A673 (cell line): Measurements from ENCODE around the gene SLC25A38.

Experiments used
- EZH2 ChIP-seq: fragments of 200-600 bp; sonication (generic); IDR thresholded peaks from 2 replicates; pipeline ENCODE4 v1.6.1; 2017; ENCODE audit warnings: borderline replicate concordance, low read depth, mild to moderate bottlenecking, mixed read lengths, antibody characterized with exemption, low read length; ENCODE audit not compliant: poor library complexity, severe bottlenecking
- TF ChIP-seq, protein P1 (sequence below): fragments of 300-800, 200-600 bp; sonication (generic); conservative IDR thresholded peaks from 2 replicates; pipeline ENCODE4 v1.5.1; 2017; ENCODE audit warnings: low read depth, mild to moderate bottlenecking, antibody characterized with exemption, low read length, moderate library complexity, mixed read lengths

DNA sequence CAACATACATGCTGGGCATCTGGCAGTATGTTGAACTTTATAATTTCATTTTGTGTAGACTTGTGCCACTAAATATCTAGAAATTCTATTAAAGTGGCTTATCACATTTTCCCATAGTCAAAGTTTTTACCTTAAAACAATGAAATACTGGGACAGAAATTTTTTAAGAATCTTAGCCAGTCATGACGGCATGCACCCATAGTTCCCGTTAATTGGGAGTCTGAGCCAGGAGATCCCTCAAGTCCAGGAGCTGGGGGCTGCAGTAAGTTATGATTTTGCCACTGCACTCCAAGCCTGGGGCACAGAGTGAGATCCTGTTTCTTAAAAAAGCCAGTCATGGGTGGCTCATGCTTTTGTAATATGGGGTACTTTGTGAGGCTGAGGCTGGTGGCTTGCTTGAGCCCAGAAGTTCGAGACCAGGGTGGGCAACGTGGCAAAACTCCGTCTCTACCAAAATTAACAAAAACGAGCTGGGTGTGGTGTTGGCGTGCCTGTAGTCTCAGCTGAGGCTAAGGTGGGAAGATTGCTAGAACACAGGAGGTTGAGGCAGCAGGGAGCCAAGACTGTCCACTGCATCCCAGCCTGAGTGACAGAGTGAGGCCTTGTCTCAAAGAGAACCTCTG is 26.5 kb downstream of the SLC25A38 start:
- TF ChIP-seq, protein P1, sequence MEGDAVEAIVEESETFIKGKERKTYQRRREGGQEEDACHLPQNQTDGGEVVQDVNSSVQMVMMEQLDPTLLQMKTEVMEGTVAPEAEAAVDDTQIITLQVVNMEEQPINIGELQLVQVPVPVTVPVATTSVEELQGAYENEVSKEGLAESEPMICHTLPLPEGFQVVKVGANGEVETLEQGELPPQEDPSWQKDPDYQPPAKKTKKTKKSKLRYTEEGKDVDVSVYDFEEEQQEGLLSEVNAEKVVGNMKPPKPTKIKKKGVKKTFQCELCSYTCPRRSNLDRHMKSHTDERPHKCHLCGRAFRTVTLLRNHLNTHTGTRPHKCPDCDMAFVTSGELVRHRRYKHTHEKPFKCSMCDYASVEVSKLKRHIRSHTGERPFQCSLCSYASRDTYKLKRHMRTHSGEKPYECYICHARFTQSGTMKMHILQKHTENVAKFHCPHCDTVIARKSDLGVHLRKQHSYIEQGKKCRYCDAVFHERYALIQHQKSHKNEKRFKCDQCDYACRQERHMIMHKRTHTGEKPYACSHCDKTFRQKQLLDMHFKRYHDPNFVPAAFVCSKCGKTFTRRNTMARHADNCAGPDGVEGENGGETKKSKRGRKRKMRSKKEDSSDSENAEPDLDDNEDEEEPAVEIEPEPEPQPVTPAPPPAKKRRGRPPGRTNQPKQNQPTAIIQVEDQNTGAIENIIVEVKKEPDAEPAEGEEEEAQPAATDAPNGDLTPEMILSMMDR = no peak
- TF ChIP-seq EZH2 = no peak
